Measurements from ENCODE around the gene CSAD.

GRCh38 chr12:53166837-53167236, 13.9 kb downstream of the CSAD start:
- no peak for TF ChIP-seq CTCF (IDR thresholded peaks at IDR 0.05)
- no peak for TF ChIP-seq POLR2A (IDR thresholded peaks at IDR 0.05)
